HG03280 (cell line): Measurements from ENCODE around the gene CLASRP.

Experiments
- ATAC-seq: cut with Tn5 transposase; IDR thresholded peaks from one replicate; pipeline ENCODE4 v1.9.1; 2021; ENCODE audit warnings: mild to moderate bottlenecking, moderate library complexity; ENCODE audit not compliant: unreplicated experiment

Gene CLASRP

GRCh38 chr19:45020071-45020470 is 18.8 kb upstream of the CLASRP start:
- ATAC-seq: no peak

GRCh38 chr19:45021971-45022370 is 16.9 kb upstream of the CLASRP start:
- no peak for ATAC-seq

GRCh38 chr19:45023048-45023447 is 15.8 kb upstream of the CLASRP start:
- ATAC-seq: no peak

GRCh38 chr19:45025264-45025663 is 13.6 kb upstream of the CLASRP start:
- no peak for ATAC-seq

- ATAC-seq: no peak
Observed at GRCh38 chr19:45027371-45027770, 11.5 kb upstream of the CLASRP start.

- ATAC-seq: no peak
Observed at GRCh38 chr19:45030825-45031224, 8.0 kb upstream of the CLASRP start.

GRCh38 chr19:45032421-45032820 is 6.4 kb upstream of the CLASRP start:
- ATAC-seq: no peak

- no peak for ATAC-seq
Observed at GRCh38 chr19:45035755-45036154, 3.1 kb upstream of the CLASRP start.

GRCh38 chr19:45037393-45038169 is 1.3 kb upstream of the CLASRP start:
- ATAC-seq: no peak

GRCh38 chr19:45040059-45040771 is 1.4 kb downstream of the CLASRP start:
- ATAC-seq: no peak

- no peak for ATAC-seq
Observed at GRCh38 chr19:45041125-45041524, 2.3 kb downstream of the CLASRP start.

- no peak for ATAC-seq
Observed at GRCh38 chr19:45045671-45046353, 7.0 kb downstream of the CLASRP start.

- no peak for ATAC-seq
Observed at GRCh38 chr19:45046355-45046754, 7.5 kb downstream of the CLASRP start.

GRCh38 chr19:45047188-45047797 is 8.4 kb downstream of the CLASRP start:
- ATAC-seq: peak; percentile 57

- no peak for ATAC-seq
Observed at GRCh38 chr19:45049073-45049736, 10.4 kb downstream of the CLASRP start.

- no peak for ATAC-seq
Observed at GRCh38 chr19:45050036-45050435, 11.2 kb downstream of the CLASRP start.

GRCh38 chr19:45051929-45052579 is 13.2 kb downstream of the CLASRP start:
- ATAC-seq: no peak

- ATAC-seq: no peak
Observed at GRCh38 chr19:45056831-45057230, 18.0 kb downstream of the CLASRP start.

- no peak for ATAC-seq
Observed at GRCh38 chr19:45057444-45057843, 18.6 kb downstream of the CLASRP start.

- no peak for ATAC-seq
Observed at GRCh38 chr19:45058622-45059159, 19.8 kb downstream of the CLASRP start.
